ENCODE results near the gene DDX31. TPM values are rescaled to one million over a fixed set of nuclear protein-coding genes. Genes with fewer than 3 reads are reported as not detected.

Gene DDX31
- total RNA-seq, 4 donors from 2014 or later, result 16.9 to 24.1 (median 18.6) TPM

GRCh38 chr9:132543251-132543650 lies 126.5 kb downstream of the DDX31 start:
- WGBS, 2 donors, result 92 to 100% methylated on average over 4 of the region's 4 CpGs
- no peak for DNase-seq (ENCODE audit: low spot score in 2 of 2)
- intact Hi-C loops (cut with DNase I; ENCODE audit: low total_unique reads), result no loop called here
- H3K4me3 ChIP-seq (ENCODE audit: low read depth, poor library complexity, severe bottlenecking), result no peak overlapping the region
- TF ChIP-seq, protein P1, sequence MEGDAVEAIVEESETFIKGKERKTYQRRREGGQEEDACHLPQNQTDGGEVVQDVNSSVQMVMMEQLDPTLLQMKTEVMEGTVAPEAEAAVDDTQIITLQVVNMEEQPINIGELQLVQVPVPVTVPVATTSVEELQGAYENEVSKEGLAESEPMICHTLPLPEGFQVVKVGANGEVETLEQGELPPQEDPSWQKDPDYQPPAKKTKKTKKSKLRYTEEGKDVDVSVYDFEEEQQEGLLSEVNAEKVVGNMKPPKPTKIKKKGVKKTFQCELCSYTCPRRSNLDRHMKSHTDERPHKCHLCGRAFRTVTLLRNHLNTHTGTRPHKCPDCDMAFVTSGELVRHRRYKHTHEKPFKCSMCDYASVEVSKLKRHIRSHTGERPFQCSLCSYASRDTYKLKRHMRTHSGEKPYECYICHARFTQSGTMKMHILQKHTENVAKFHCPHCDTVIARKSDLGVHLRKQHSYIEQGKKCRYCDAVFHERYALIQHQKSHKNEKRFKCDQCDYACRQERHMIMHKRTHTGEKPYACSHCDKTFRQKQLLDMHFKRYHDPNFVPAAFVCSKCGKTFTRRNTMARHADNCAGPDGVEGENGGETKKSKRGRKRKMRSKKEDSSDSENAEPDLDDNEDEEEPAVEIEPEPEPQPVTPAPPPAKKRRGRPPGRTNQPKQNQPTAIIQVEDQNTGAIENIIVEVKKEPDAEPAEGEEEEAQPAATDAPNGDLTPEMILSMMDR (IDR thresholded peaks at IDR 0.05), result no peak
- TF ChIP-seq POLR2A (IDR thresholded peaks at IDR 0.05), result no peak

Other genes with a start within 250 kb of the DDX31 start
- not detected for gene BARHL1, start 87.4 kb downstream of the DDX31 start, total RNA-seq
- gene GTF3C4, start 481 bp upstream of the DDX31 start, total RNA-seq, result 10 to 100 TPM; 18.7 to 23.4 (median 20.5) TPM
- 1 to 10 TPM; 1.4 to 5.5 (median 2.0) TPM for gene AK8, start 208.3 kb upstream of the DDX31 start, total RNA-seq
- 10 to 100 TPM in 2 of 4 donors, 1 to 10 TPM in 2; 9.0 to 14.7 (median 11.7) TPM for gene SPACA9, start 208.9 kb upstream of the DDX31 start, total RNA-seq

All from lower leg skin (tissue), 4 donors.